CD4-positive, alpha-beta T cell treated with Interleukin-15 for 4 hours (primary cell): ENCODE measurements around the gene C4orf50.
"Not testable (repeated sequence)": the region's sequence is repeated elsewhere in the genome, so short reads cannot be mapped to it uniquely, and the experiment has no call there.

Experiments used
- DNase-seq: peaks from one replicate; pipeline ENCODE4 v3.0.0-alpha.2; 2020; ENCODE audit warnings: low spot score

The C4orf50 gene

DNA sequence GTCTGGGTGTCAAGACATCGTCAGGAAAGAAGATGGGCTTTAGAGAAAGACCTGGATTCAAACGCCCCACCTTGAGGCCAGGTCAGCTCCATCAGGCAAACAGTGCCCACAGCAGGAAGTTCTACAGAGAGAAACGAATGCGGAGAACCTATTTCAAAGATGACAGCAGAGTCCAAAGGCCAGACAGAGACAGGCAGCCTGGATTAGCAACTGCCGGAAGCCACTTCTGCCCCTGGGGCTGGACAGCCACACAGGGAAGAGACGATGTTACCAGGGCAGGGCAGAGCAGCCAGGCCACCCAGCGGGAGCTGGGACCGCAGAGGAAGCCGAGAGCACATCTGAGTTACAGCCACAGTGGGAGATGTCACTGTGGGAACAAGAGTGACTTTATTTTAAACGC is 1.2 kb downstream of the C4orf50 start:
- no peak for DNase-seq

DNA sequence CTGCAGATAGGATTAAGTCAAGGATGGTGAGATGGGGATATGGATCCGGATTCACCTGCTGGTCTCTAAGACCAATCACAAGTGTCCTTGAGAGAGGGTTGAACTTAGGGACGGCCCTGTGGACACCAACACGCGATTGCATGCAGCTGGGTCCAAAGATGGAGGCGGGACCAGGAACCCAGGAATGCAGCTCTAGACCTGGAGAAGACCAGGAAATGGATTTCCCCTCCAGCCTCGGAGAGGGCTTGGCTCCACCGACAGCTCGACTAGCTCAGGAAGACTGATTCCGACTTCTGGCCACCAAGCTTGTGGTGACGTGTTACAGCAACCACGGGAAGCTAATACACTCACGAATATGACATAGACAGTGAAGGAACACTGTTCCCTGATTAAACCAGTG is 4.7 kb downstream of the C4orf50 start:
- no peak for DNase-seq

DNA sequence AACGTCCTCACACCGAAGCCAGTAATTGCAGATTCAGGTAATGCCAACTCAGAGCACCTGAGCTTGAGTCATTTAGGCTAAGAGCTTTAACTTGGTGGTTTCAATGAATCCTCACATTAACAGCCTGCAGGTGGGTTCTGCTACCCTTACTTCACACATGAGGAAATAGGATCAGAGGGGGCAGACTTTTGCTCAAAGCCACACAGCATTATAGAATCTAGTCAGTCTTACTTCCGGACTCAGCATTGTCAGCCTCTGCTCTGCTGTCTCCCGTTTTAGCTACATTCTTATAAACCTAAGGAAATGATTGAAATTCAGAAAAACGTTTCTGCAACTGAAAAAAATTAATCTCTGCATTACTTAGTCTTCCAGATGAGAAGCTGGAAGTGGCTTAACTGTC is 6.0 kb downstream of the C4orf50 start:
- DNase-seq, result no peak

DNA sequence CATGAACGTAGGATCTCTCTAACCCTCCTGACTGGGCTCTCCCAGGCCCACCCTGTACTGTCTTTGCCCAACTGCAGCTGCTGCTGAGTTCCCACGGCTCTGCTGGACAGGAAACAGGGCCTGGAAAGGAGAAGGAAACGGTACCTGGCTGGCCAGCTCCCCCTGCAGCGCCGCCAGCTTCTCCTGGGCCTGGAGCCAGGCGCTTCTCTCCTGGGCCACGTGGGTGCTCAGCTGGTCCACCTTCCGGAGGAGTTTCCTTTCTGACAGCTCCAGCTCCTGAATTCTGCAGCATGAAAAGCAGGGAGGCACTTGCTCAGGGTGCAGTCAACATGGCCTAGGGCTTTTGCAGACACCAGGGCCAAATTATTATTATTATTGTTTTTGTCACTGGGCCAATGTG is 6.5 kb downstream of the C4orf50 start:
- no peak for DNase-seq

DNA sequence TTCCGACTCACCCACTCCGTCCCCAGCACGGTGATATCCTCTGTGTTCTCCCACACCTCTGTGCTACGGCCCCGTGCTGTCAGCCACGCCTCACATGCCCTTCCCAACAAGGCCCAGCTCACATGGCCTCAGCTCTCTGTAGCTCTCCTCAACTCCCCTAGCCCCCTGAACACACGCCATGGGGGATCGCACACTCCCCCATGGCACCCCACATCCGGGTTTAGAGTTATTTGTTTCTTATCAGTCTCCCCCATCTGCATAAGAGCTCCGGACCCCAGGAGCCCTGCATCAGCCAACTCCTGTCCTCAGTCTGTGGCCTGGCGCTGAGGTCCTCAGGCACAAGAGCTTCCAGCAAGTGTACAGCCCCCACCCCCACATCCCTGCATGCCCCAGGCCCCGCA is 7.0 kb downstream of the C4orf50 start:
- no peak for DNase-seq

DNA sequence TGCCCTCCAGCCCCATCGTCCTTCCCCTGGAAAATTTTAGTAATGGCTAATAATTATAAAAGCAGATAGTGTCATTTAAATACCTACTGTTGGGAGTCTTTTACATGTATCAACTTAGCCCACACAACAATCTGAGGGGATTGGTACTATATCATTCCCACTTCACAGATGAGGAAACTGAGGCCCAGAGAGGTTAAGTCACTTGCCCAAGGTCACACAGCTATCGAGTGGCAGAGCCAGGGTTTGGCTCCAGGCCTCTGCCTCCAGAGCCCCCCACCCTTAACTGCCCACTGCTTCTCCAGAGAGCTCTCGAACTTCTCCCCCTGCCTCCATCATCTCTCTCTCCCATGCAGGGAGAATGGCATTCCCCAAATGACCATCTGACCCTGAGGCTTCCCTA is 7.4 kb downstream of the C4orf50 start:
- no peak for DNase-seq

DNA sequence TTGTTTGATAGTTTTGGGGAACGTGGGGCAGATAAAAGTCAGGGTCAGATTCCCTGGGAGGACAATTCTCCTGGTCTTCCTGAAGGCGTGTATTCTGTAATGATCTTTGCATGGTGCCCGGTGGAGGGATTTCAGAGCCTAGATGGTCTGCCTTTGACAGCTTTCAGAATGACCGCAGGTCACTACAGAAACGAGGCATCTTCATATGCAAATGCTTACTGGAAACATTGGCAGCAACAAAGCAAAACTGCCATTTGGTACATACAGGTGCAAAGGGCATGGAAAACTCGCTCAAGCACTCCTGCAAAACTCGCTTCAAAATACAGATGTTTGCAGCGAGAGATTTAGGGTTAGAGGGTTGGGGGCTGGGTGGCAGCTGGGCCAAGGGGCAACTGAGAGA is 8.8 kb downstream of the C4orf50 start:
- DNase-seq, result no peak

DNA sequence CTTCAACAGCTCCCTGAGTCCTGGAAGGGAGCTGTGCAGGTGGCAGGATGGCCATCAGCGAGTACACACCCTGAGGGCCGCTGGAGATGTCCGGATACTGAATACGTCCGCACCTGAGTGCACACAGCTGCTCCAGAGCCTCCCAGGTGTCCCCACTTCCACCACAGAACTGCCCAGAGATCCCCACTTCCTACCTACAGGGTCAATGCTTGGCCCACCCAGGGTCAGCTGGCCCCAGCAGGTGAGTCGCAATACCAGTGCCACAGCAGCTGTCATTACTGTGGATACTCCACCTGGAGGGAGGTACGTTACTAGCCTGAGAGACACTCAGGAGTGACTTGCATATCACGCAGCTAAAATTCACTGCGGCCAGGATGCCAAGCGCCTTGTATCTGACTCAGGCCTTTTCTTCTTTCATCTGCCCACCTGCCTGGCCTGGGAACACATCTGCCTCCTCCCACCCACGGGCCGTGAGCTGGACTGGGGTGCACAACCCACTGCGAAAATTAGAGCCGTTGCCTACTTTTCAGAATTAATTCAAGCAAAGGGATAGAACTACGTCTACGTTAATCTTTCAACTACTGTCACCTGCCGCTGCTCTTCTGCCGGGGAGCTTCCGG is 9.4 kb downstream of the C4orf50 start:
- DNase-seq, result no peak

DNA sequence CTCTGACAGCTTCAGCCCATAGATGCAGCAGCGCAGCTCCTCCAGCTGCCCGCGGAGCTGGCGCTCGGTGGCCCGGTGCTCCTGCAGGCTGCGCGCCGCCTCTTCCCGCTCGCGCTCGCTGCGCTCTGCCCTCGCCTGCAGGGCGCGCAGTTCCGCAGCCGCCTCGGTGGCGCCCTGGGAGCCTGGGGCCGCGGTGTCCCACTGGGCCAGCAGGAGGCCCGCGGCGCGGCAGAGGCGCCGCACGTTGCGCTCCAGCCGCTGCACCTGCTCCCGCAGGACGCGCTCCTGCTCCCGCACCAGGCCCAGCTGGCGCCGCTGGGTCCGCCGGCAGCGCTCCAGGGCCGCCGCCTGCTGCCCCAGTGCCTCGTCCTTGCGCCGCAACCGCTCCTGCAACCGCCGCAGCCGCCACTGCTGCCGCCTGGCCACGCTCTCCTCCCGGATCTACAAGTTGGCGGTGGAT is 10.1 kb downstream of the C4orf50 start:
- DNase-seq, result no peak

DNA sequence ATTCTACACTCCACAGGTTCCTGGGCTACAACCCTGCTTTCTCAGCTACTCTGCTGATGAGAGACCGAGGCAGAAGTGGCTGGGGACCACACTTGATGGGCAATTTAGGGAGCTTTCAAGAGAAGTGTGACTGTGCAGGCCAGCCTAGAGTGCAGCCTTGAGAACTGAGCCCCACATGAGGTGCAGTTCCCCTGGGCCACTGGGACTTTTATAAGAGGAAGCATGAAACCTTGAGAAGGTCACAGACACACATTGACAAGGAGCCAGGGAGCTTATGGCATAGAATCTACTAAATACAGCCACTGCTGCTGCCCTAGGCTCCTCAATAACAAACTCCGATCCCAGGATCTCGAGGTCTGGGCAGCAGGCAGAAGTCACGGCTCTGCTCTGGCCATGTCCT is 13.1 kb downstream of the C4orf50 start:
- no peak for DNase-seq

DNA sequence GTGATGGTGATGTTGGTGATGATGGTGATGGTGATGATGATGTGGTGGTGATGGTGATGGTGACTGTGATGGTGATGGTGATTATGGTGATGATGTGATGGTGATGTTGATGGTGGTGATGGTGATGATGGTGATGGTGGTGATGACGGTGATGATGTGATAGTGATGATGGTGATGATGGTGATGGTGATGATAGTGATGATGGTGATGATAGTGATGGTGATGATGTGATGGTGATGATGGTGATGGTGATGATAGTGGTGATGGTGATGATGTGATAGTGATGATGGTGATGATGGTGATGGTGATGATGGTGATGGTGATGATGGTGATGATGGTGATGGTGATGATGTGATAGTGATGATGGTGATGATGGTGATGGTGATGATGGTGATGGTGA is 14.7 kb downstream of the C4orf50 start:
- DNase-seq, result not testable (repeated sequence)

DNA sequence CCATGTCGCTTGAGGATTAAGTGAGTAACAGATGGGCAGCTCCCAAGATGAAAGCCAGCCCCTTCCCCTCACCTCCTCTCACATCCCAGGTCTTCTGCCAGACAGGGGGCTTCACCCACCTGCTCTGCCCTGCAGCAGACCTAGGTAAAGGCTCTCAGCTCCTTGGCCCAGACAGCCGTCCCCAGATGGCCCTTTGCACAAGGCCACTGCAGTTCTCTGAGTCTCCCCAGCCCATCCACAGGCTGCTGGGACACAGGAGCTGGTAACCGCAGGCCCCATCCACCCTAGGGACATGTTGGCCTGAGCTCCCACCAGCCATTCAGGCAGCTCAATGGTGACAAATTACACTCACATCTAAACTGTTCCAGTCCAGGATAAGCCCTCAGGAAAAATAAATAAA is 15.3 kb downstream of the C4orf50 start:
- DNase-seq, result no peak

DNA sequence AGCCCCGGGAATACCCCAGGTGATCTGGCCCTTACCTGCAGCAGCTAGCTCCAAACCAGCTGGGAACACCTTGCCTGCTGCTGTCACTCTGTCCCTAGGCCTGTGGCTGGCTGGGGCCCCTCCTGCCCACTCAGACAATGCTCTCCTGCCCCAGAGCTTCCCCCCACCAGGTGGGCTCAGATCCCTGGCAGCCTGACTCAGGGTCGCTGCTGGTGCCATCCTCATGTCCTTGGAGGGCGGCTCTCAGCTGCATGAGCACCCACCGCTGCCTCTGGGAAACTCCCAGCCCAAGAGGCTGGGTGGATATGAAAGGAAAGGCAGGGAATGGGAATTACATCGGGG is 15.8 kb downstream of the C4orf50 start:
- no peak for DNase-seq

DNA sequence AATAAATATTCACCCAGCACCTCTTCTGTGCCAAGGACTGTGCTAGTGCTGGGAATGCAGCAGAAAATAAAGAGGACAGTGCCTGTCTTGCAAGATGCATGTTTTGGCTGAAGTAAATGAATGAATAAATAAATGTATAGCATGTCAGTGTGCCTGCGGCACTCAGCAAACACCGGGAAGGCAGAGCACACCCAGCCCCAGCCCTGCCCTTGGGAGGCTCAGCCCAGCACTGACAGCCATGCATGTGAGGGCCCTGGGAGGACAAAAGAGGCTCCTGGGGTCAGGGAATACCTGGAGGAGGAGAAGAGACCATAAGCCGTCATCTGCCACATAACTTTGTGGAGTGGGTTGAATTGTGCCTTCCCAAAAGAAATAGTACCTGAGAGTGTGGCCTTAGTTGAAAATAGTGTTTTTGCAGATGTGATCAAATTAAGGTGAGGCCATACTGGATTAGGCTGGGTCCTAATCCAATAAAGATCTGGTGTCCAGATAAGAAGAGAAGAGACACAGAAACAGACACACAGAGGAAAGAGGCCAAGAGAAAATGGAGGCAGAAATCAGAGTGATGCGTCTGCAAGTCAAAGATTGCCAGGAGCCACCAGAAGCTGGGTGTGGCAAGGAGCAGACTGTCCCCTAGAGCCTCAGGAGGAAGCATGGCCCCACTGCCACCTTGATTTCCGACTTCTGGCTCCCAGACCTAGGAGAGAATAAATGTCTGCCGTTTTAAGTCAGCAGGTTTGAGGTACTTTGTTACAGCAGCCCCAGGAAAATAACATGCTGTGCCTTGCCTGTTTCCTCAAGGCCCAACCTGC is 16.3 kb downstream of the C4orf50 start:
- no peak for DNase-seq

DNA sequence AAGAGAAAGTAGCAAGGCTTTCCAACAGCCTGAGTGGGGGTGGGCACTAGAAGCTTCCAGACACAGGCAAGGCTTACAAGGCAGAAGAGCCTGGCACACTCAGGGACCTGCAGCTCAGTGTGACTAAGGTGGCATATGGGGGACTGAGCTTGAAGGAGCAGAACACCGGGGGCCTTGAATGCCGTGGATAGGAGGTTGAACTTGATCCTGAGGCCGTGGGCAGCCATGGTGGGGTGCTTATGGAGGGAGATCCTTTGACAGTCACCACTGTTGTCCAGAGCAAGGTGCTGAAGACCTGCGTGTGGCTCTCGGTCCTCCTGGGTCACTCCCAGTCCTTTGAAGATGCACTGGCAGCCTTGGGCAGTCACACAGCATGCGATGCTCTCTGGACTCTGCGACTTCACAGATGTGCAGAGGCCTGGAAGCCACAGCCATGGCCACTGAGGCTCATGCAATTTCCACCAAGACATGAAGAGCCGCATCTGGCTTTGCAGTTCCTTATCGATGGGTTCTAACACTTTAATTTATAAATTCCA is 18.3 kb downstream of the C4orf50 start:
- DNase-seq, result no peak

DNA sequence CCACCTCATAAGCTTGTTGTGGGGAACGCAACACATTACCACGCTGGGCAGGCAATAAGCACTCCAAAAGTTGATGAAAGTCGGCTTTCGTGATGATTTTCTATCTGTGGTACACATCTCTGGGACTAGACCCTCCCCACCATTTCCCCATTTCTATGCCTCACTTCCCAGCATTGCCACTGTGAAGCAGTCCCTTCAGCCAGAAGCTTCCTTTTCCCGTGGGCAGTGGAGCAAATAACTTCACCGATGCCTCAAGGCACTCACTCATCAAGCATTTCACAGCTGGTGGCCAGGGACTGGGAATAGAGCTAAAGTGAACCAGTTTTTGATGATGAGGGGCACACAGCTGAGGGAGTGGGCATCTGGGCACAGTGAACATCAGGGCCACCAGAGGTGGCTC is 18.9 kb downstream of the C4orf50 start:
- no peak for DNase-seq

DNA sequence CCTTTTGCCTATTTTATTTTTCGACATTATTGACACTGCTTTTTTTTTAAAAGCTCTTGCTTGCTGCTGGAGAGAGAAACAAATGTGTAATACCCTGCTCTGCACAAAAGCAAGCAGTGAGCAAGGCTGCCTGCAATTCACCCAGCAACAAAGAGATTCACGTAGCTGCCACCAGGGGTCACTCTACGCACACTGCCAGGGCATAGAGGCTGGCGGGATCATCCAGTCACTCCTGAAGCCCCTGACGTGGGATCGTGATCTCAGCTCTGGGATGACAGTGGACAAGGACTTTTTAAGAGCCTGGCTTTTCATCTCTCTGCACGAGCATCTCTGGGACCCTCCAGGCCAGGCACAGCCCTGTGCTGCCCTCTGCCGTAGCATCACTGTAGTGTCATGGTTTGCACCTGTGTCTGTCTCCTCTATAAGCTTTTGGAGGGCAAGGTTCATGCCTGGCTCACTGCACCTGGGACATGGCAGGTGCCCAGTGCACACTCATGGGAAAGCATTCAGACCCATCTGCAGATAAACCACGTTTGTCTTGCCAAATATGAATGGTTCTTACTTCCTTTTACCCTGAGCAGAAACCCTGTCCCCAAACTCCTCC is 19.8 kb downstream of the C4orf50 start:
- DNase-seq, result peak; percentile 44

DNA sequence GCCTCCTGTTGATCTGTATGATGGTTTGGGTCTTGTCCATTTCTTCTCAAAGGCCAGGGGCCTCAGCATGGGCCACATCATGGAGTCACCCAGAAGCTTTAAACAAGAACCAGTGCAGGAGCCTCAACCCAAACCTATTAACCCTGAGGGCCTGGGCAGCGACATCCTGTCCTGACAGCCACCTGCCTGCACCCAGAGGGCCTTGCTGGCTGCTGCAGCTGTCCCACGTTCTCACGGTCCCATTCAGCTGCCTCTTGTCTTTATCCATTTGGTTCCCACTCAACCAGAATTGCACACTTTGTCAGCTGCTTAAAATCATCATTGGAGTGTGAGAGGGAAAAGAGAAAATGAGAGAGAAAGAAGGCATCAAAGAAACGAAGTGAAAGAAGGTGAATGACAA is 21.6 kb downstream of the C4orf50 start:
- no peak for DNase-seq

DNA sequence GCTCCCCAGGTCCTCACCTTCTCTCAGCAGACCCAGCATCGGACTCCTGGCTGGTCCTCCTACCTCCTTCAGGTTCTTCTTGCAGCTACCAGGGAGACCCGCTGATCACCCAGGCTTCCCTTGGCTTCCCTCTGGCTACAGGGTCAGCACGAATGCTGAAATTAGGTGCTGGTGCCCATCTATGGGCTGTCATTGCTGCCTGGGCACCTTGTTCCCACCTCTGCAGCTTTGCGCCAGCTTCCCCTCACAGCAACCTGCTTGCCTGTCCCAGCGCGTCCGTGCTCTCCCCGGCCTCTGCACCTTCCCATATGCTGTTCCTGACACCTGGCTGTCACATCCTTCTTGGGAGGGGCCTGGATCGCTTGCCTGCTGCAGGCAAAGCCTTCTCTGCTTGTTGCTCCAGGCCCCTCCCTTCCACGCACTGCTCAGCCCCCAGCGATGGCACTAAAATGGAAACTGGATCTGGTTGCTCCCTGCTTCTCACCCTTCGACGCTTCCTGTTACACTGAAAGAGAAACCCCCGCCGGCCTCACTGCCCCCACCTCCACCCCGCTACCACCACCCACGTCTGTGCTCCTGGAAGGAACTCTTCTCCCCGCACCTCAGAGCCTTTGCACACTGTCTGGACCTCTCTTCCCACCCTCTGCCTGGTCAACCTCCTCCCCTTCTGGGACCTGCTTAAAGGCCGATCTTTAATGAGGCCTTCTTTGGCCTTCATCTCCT is 22.2 kb downstream of the C4orf50 start:
- DNase-seq, result no peak

DNA sequence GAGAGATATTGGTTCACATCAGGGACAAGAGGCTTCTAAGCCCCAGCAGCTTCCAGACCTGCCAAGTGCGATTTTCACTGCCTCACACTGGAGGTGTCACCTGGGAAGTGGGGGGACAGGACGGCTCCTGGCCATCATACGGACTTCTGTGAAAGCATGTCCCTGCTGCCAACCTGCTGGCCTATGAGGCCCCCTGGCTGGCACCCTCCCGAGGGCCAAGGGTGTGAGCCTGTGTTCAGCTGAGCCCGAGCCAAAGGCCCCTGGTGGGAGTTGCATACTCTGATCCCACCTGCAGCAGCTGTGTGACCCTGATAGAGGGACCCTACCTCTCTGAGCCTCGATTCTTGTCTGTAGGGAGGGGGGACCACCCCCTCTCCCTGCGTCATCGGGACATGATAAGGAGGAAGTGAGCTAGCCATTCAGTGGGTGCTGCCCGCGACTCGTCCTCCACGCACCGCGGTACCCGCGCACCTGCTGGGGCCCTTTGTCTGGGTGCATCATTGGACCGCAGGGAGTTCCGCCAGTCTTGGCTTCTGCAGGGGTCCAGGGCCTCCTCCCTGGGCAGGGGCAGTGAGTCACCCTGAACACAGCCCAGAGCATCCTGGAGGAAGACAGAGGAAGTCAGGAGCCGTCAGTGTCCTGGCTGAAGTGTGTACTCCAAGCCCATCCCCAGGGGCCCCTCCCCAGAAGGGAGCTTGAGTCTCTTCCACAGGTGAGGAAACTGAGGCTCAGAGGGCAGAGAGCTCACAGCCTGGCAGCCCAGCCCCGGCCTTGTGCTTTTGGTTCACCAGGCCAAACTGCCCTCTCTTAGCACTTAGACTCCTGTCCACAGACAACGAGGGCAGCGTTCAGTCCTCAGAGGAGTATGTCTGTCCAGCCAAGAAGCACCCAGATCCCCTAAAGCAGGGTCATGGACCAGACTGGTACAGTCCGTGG is 24.1 kb downstream of the C4orf50 start:
- no peak for DNase-seq

DNA sequence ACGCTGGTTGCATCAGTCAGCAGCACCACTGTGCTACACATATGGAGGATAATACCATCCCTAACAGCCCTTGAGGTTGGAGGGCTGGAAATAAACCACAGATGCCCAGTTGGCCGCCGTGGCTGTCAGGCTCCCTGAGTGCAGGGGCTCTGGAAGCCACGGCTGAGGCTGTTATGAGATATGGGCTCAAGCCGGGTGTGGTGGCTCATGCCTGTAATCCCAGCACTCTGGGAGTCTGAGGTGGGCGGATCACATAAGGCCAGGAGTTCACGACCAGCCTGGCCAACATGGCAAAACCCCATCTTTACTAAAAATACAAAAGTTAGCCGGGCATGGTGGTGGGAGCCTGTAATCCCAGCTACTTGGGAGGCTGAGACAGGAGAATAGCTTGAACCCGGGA is 24.9 kb downstream of the C4orf50 start:
- DNase-seq, result not testable (repeated sequence)
